HFF-Myc (cell line): ENCODE measurements around the gene PCYOX1L.

ENCODE experiments used
- DNase-seq: peaks from one replicate; pipeline ENCODE4 v3.0.0-alpha.2; 2011; ENCODE audit warnings: low read depth; ENCODE audit errors: extremely low read depth
- H3K4me3 ChIP-seq: replicated peaks from 2 replicates; pipeline ENCODE4 v1.5.1; 2011; ENCODE audit warnings: low read depth, mild to moderate bottlenecking, control low read depth, low read length
- CTCF ChIP-seq: IDR thresholded peaks from 2 replicates; pipeline ENCODE4 v1.5.1; 2012; ENCODE audit warnings: mild to moderate bottlenecking, low read depth, low read length, control low read depth; ENCODE audit errors: missing control alignments

The PCYOX1L gene

GRCh38 chr5:149378241-149378820, 20.5 kb downstream of the PCYOX1L start:
- DNase-seq = no peak
- no peak overlapping the region for H3K4me3 ChIP-seq

GRCh38 chr5:149379177-149379761, 21.4 kb downstream of the PCYOX1L start, which contains the start of gene IL17B:
Gene IL17B, minus strand, starts transcription at chr5:149379292. Its CDS starts 67 bp downstream, at chr5:149379225.
- H3K4me3 ChIP-seq = no peak within 1 kb of the TSS
- DNase-seq = no peak
- no peak for TF ChIP-seq CTCF

More at GRCh38 chr5:149378241-149378820, 20.5 kb downstream of the PCYOX1L start:
- TF ChIP-seq CTCF = no peak

- DNase-seq = no peak
- no peak overlapping the region for H3K4me3 ChIP-seq
- no peak for TF ChIP-seq CTCF
Observed at GRCh38 chr5:149379818-149380374, 22.1 kb downstream of the PCYOX1L start.

GRCh38 chr5:149380466-149381121, 22.7 kb downstream of the PCYOX1L start:
- no peak overlapping the region for H3K4me3 ChIP-seq

GRCh38 chr5:149381261-149381985, 23.6 kb downstream of the PCYOX1L start:
- no peak for TF ChIP-seq CTCF
- no peak for DNase-seq
- H3K4me3 ChIP-seq = no peak overlapping the region

More at GRCh38 chr5:149380466-149381121, 22.7 kb downstream of the PCYOX1L start:
- DNase-seq = no peak
- no peak for TF ChIP-seq CTCF

- peak; percentile 92 for TF ChIP-seq CTCF
- DNase-seq = no peak
- no peak overlapping the region for H3K4me3 ChIP-seq
Observed at GRCh38 chr5:149381986-149382338, 24.1 kb downstream of the PCYOX1L start.
